HepG2 (cell line): Measurements from ENCODE around the gene UBE2D4. TPM values are rescaled to one million over a fixed set of nuclear protein-coding genes. Genes with fewer than 3 reads are reported as not detected.

Experiments used
- ATAC-seq: fragments of 200-7000 bp; cut with Tn5 transposase; 3 replicates; pipeline ENCODE4 v1.9.1; 2020; ENCODE audit warnings: mild to moderate bottlenecking, moderate library complexity
- BruUV-seq: library from RNA; stranded (reverse); fragments of 400-500 nt; replicated peaks from 2 replicates; lab custom pipeline; 2021; lab: Mats Ljungman, UMichigan
- CTCF ChIA-PET: fragments of 300-600 bp; formaldehyde crosslinking; extraction: SDS; loops from one replicate; lab custom pipeline; 2021; ENCODE audit warnings: low total read pairs, inconsistent platforms, low intra/inter-chr PET ratio; lab: Yijun Ruan, JAX
- POLR2A ChIA-PET: fragments of 350-600 bp; sonication (Branson Sonifier 250); formaldehyde crosslinking; loops from one replicate; lab custom pipeline; 2020; ENCODE audit warnings: antibody characterized with exemption, inconsistent platforms; lab: Yijun Ruan, JAX
- DNase-seq: peaks from one replicate; pipeline ENCODE4 v3.0.0-alpha.2; 2015; ENCODE audit warnings: low spot score
- FAIRE-seq: peaks from 3 replicates; lab custom pipeline; 2011; peaks lifted over from hg19 to GRCh38; lab: Jason Lieb, UNC
- H2AFZ ChIP-seq: one replicate; pipeline ENCODE4 v1.6.1; 2011; ENCODE audit warnings: low read length, inconsistent platforms
- H3K27ac ChIP-seq: fragments of 300-600 bp; 3 replicates; pipeline ENCODE4 v1.8.0; 2011; ENCODE audit warnings: mixed run types, mild to moderate bottlenecking, mixed read lengths, low read length, inconsistent platforms; ENCODE audit not compliant: insufficient read depth; ENCODE audit errors: extremely low read length
- H3K27me3 ChIP-seq, 2 experiments: fragments of 200-600 bp in 1 of 2; 2 replicates in 1 of 2; 3 replicates in 1 of 2; pipeline versions ENCODE4 v1.6.0 to v1.8.0; 2011; ENCODE audit warnings: low read length in 2 of 2, mild to moderate bottlenecking in 2 of 2, moderate library complexity in 2 of 2, inconsistent platforms in 1 of 2; ENCODE audit not compliant: insufficient read depth in 2 of 2, control insufficient read depth in 1 of 2
- H3K36me3 ChIP-seq, 2 experiments: fragments of 200-600 bp in 1 of 2; replicated peaks in 1 of 2; 2 replicates in 1 of 2; 3 replicates in 1 of 2; pipeline versions ENCODE4 v1.5.1 to v1.8.0; 2011; ENCODE audit warnings: low read length in 2 of 2, inconsistent platforms in 1 of 2; ENCODE audit not compliant: insufficient read depth in 2 of 2, control insufficient read depth in 1 of 2
- H3K4me1 ChIP-seq: 2 replicates; pipeline ENCODE4 v1.5.1; 2012; ENCODE audit warnings: low read length, inconsistent platforms; ENCODE audit not compliant: insufficient read depth
- H3K4me2 ChIP-seq: 2 replicates; pipeline ENCODE4 v1.6.0; 2011; ENCODE audit warnings: low read depth, low read length, inconsistent platforms
- H3K4me3 ChIP-seq, 3 experiments: fragments of 200-600 bp in 1 of 3; sonication (generic), shearing (Covaris generic) in 1 of 3; replicated peaks in 1 of 3; 2 replicates each; pipeline ENCODE4 v1.5.1; 2011 to 2016; ENCODE audit warnings: low read length in 3 of 3, inconsistent platforms in 2 of 3, low read depth in 2 of 3, mild to moderate bottlenecking in 2 of 3, control low read depth in 1 of 3, mixed read lengths in 1 of 3; ENCODE audit not compliant: insufficient read depth in 1 of 3
- H3K79me2 ChIP-seq: one replicate; pipeline ENCODE4 v1.6.1; 2011; ENCODE audit warnings: low read length, inconsistent platforms; ENCODE audit not compliant: insufficient read depth
- H3K9ac ChIP-seq: 2 replicates; pipeline ENCODE4 v1.6.0; 2011; ENCODE audit warnings: mild to moderate bottlenecking, low read depth, low read length, inconsistent platforms; ENCODE audit not compliant: insufficient read depth
- H3K9me3 ChIP-seq: 2 replicates; pipeline ENCODE4 v1.5.1; 2012; ENCODE audit warnings: mild to moderate bottlenecking, low read length
- H4K20me1 ChIP-seq: 2 replicates; pipeline ENCODE4 v1.6.0; 2011; ENCODE audit warnings: inconsistent platforms, mild to moderate bottlenecking, low read length, moderate library complexity; ENCODE audit not compliant: insufficient read depth
- DMAP1 ChIP-seq: IDR thresholded peaks from 2 replicates; pipeline ENCODE4 v1.6.1; 2016
- ERF ChIP-seq: IDR thresholded peaks from 2 replicates; pipeline ENCODE4 v1.6.1; 2018; ENCODE audit warnings: missing biosample characterization, missing genetic modification reagents
- JDP2 ChIP-seq: sonication (generic); formaldehyde crosslinking; IDR thresholded peaks from 2 replicates; pipeline ENCODE4 v1.8.1; 2022; ENCODE audit warnings: missing genetic modification reagents, borderline replicate concordance
- SRSF1 ChIP-seq: fragments of 200-400 bp; formaldehyde crosslinking; optimal IDR thresholded peaks from 2 replicates; pipeline ENCODE3; 2017; ENCODE audit warnings: mild to moderate bottlenecking, low read depth, low read length, moderate library complexity
- SRSF9 ChIP-seq: fragments of 200-400 bp; formaldehyde crosslinking; IDR thresholded peaks from 2 replicates; pipeline ENCODE4 v1.6.1; 2018; ENCODE audit warnings: borderline replicate concordance, mild to moderate bottlenecking, low read depth, low read length; ENCODE audit not compliant: insufficient read depth, poor library complexity, severe bottlenecking
- ZNF224 ChIP-seq: sonication (generic); formaldehyde crosslinking; IDR thresholded peaks from 2 replicates; pipeline ENCODE4 v1.5.0; 2020; ENCODE audit warnings: mild to moderate bottlenecking, missing genetic modification reagents
- ZNF563 ChIP-seq: sonication (generic); formaldehyde crosslinking; IDR thresholded peaks from 2 replicates; pipeline ENCODE4 v1.8.0; 2022; ENCODE audit warnings: mild to moderate bottlenecking, moderate library complexity, missing genetic modification reagents
- ZNF782 ChIP-seq: sonication (generic); formaldehyde crosslinking; IDR thresholded peaks from 2 replicates; pipeline ENCODE4 v1.4.0; 2020; ENCODE audit warnings: missing genetic modification reagents, mild to moderate bottlenecking, borderline replicate concordance
- WGBS: methylation state at CpG from one replicate; pipeline ENCODE4 v1.1.6; 2017; ENCODE audit warnings: low lambda C conversion rate; 5-methylcytosine and 5-hydroxymethylcytosine counted together
- in situ Hi-C: cut with HindIII; loops from 2 replicates; pipeline ENCODE4 v1.10.0; 2017; ENCODE audit warnings: low pct_unique_long_range_greater_than_20kb; ENCODE audit not compliant: extremely low pct_ligation_motif_present
- intact Hi-C: fragments of 100-400 bp; cut with micrococcal nuclease; formaldehyde crosslinking; loops from one replicate; pipeline ENCODE4 v1.10.0; 2022; ENCODE audit not compliant: unreplicated experiment
- polyA plus RNA-seq, 8 experiments: library from polyadenylated mRNA; depleted of rRNA in 3 of 8; stranded (reverse) in 7 of 8; unstranded in 1 of 8; fragments of >200 nt; fragmentation: Illumina TruSeq in 4 of 8; extraction: Trizol in 4 of 8; gene quantifications; 2 replicates each; pipeline versions ENCODE4 v1.2.1 to v1.2.3, GENCODE V29; 2011 to 2016; ENCODE audit warnings: low read depth in 4 of 8, missing spikeins in 1 of 8, mixed read lengths in 1 of 8; ENCODE audit not compliant: insufficient read depth in 1 of 8
- total RNA-seq, 5 experiments: library from RNA; depleted of rRNA; stranded (reverse); fragments of >200 nt; fragmentation: Illumina TruSeq; extraction: Trizol; gene quantifications; 2 replicates each; pipeline ENCODE4 v1.2.3, GENCODE V29; 2016; ENCODE audit warnings: low read depth in 1 of 5
- TF ChIP-seq, protein P1 (sequence below): sonication (generic); formaldehyde crosslinking; IDR thresholded peaks from 2 replicates; pipeline ENCODE4 v1.8.1; 2023; ENCODE audit warnings: missing genetic modification reagents, mild to moderate bottlenecking, borderline replicate concordance
- TF ChIP-seq, protein P2 (sequence below): sonication (generic); formaldehyde crosslinking; IDR thresholded peaks from 2 replicates; pipeline ENCODE4 v1.4.0; 2020; ENCODE audit warnings: missing genetic modification reagents, borderline replicate concordance

UBE2D4 gene
- total and polyA plus RNA-seq, 2 of the 13 experiments (the other 11 are each of a cell fraction or from before 2014, with no cell fraction given), result 9.9 to 16.0 TPM

DNA sequence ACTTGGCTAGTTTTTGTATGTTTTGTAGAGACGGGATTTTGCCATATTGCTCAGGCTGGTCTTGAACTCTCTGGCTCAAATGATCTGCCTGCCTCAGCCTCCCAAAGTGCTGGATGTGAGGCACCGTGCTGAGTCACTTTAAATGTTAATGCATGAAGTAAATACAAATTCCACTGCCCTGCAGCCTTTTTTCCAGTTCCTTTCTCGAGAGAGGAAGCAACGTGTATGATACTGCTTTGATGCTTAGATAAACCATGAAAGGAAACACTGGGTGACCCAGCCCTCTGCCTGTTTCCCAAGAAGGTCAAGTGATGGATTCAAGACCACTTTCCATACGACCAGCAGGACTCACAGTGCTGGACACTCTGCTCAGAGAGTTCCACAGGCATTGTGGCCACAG is 45.6 kb upstream of the UBE2D4 start:
- H4K20me1 ChIP-seq, result no peaks in the 10 kb centered on the region
- ChIA-PET CTCF (no interaction called here), POLR2A (no interaction called here)
- intact Hi-C loops (no loop called here), in situ Hi-C loops (no loop called here)
- no peaks in the 10 kb centered on the region for H3K79me2 ChIP-seq
- no peak overlapping the region for H2AFZ ChIP-seq
- 93% methylated on average over 5 of the region's 5 CpGs for WGBS
- DNase-seq (no peak), ATAC-seq (no peak), FAIRE-seq (no peak)
- no peak overlapping the region for H3K9ac ChIP-seq
- H3K4me2 ChIP-seq, result no peak overlapping the region
- TF ChIP-seq SRSF9, result no peak
- TF ChIP-seq ZNF563, result no peak
- TF ChIP-seq JDP2, result no peak
- TF ChIP-seq SRSF1, result no peak
- TF ChIP-seq, protein P1, sequence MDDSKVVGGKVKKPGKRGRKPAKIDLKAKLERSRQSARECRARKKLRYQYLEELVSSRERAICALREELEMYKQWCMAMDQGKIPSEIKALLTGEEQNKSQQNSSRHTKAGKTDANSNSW (CRISPR knock-in tag), result no peak
- no peak for TF ChIP-seq ZNF224 (CRISPR knock-in tag)
- no peak for TF ChIP-seq ERF (CRISPR knock-in tag)
- TF ChIP-seq ZNF782 (CRISPR knock-in tag), result no peak
- TF ChIP-seq, protein P2, sequence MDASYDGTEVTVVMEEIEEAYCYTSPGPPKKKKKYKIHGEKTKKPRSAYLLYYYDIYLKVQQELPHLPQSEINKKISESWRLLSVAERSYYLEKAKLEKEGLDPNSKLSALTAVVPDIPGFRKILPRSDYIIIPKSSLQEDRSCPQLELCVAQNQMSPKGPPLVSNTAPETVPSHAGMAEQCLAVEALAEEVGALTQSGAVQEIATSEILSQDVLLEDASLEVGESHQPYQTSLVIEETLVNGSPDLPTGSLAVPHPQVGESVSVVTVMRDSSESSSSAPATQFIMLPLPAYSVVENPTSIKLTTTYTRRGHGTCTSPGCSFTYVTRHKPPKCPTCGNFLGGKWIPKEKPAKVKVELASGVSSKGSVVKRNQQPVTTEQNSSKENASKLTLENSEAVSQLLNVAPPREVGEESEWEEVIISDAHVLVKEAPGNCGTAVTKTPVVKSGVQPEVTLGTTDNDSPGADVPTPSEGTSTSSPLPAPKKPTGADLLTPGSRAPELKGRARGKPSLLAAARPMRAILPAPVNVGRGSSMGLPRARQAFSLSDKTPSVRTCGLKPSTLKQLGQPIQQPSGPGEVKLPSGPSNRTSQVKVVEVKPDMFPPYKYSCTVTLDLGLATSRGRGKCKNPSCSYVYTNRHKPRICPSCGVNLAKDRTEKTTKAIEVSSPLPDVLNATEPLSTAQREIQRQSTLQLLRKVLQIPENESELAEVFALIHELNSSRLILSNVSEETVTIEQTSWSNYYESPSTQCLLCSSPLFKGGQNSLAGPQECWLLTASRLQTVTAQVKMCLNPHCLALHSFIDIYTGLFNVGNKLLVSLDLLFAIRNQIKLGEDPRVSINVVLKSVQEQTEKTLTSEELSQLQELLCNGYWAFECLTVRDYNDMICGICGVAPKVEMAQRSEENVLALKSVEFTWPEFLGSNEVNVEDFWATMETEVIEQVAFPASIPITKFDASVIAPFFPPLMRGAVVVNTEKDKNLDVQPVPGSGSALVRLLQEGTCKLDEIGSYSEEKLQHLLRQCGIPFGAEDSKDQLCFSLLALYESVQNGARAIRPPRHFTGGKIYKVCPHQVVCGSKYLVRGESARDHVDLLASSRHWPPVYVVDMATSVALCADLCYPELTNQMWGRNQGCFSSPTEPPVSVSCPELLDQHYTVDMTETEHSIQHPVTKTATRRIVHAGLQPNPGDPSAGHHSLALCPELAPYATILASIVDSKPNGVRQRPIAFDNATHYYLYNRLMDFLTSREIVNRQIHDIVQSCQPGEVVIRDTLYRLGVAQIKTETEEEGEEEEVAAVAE (CRISPR knock-in tag), result no peak
- TF ChIP-seq DMAP1 (CRISPR knock-in tag), result no peak
- peaks cover 29 to 78% of the 10 kb centered on the region in 2 experiments; a peak in 4 of 5 replicates for H3K36me3 ChIP-seq
- H3K27me3 ChIP-seq, result no peaks in the 10 kb centered on the region
- H3K4me3 ChIP-seq, result no peak overlapping the region
- H3K9me3 ChIP-seq, result no peaks in the 10 kb centered on the region
- H3K4me1 ChIP-seq, result no peaks in the 10 kb centered on the region
- no peak overlapping the region for H3K27ac ChIP-seq
- BruUV-seq, result no TSS peak
